HepG2 (cell line): ENCODE results near the gene TEKT2. TPM values are rescaled to one million over a fixed set of nuclear protein-coding genes. Genes with fewer than 3 reads are reported as not detected.

Experiments used
- ATAC-seq: fragments of 200-7000 bp; cut with Tn5 transposase; 3 replicates; pipeline ENCODE4 v1.9.1; 2020; ENCODE audit warnings: mild to moderate bottlenecking, moderate library complexity
- BruUV-seq: library from RNA; stranded (reverse); fragments of 400-500 nt; replicated peaks from 2 replicates; lab custom pipeline; 2021; lab: Mats Ljungman, UMichigan
- CTCF ChIA-PET: fragments of 300-600 bp; formaldehyde crosslinking; extraction: SDS; loops from one replicate; lab custom pipeline; 2021; ENCODE audit warnings: low total read pairs, inconsistent platforms, low intra/inter-chr PET ratio; lab: Yijun Ruan, JAX
- POLR2A ChIA-PET: fragments of 350-600 bp; sonication (Branson Sonifier 250); formaldehyde crosslinking; loops from one replicate; lab custom pipeline; 2020; ENCODE audit warnings: antibody characterized with exemption, inconsistent platforms; lab: Yijun Ruan, JAX
- DNase-seq: peaks from one replicate; pipeline ENCODE4 v3.0.0-alpha.2; 2015; ENCODE audit warnings: low spot score
- FAIRE-seq: peaks from 3 replicates; lab custom pipeline; 2011; peaks lifted over from hg19 to GRCh38; lab: Jason Lieb, UNC
- H2AFZ ChIP-seq: one replicate; pipeline ENCODE4 v1.6.1; 2011; ENCODE audit warnings: low read length, inconsistent platforms
- H3K27ac ChIP-seq: fragments of 300-600 bp; 3 replicates; pipeline ENCODE4 v1.8.0; 2011; ENCODE audit warnings: mixed run types, mild to moderate bottlenecking, mixed read lengths, low read length, inconsistent platforms; ENCODE audit not compliant: insufficient read depth; ENCODE audit errors: extremely low read length
- H3K27me3 ChIP-seq, 2 experiments: fragments of 200-600 bp in 1 of 2; 2 replicates in 1 of 2; 3 replicates in 1 of 2; pipeline versions ENCODE4 v1.6.0 to v1.8.0; 2011; ENCODE audit warnings: low read length in 2 of 2, mild to moderate bottlenecking in 2 of 2, moderate library complexity in 2 of 2, inconsistent platforms in 1 of 2; ENCODE audit not compliant: insufficient read depth in 2 of 2, control insufficient read depth in 1 of 2
- H3K36me3 ChIP-seq, 2 experiments: fragments of 200-600 bp in 1 of 2; replicated peaks in 1 of 2; 2 replicates in 1 of 2; 3 replicates in 1 of 2; pipeline versions ENCODE4 v1.5.1 to v1.8.0; 2011; ENCODE audit warnings: low read length in 2 of 2, inconsistent platforms in 1 of 2; ENCODE audit not compliant: insufficient read depth in 2 of 2, control insufficient read depth in 1 of 2
- H3K4me1 ChIP-seq: 2 replicates; pipeline ENCODE4 v1.5.1; 2012; ENCODE audit warnings: low read length, inconsistent platforms; ENCODE audit not compliant: insufficient read depth
- H3K4me2 ChIP-seq: 2 replicates; pipeline ENCODE4 v1.6.0; 2011; ENCODE audit warnings: low read depth, low read length, inconsistent platforms
- H3K4me3 ChIP-seq, 3 experiments: fragments of 200-600 bp in 1 of 3; sonication (generic), shearing (Covaris generic) in 1 of 3; replicated peaks in 1 of 3; 2 replicates each; pipeline ENCODE4 v1.5.1; 2011 to 2016; ENCODE audit warnings: low read length in 3 of 3, inconsistent platforms in 2 of 3, low read depth in 2 of 3, mild to moderate bottlenecking in 2 of 3, control low read depth in 1 of 3, mixed read lengths in 1 of 3; ENCODE audit not compliant: insufficient read depth in 1 of 3
- H3K79me2 ChIP-seq: one replicate; pipeline ENCODE4 v1.6.1; 2011; ENCODE audit warnings: low read length, inconsistent platforms; ENCODE audit not compliant: insufficient read depth
- H3K9ac ChIP-seq: 2 replicates; pipeline ENCODE4 v1.6.0; 2011; ENCODE audit warnings: mild to moderate bottlenecking, low read depth, low read length, inconsistent platforms; ENCODE audit not compliant: insufficient read depth
- H3K9me3 ChIP-seq: 2 replicates; pipeline ENCODE4 v1.5.1; 2012; ENCODE audit warnings: mild to moderate bottlenecking, low read length
- H4K20me1 ChIP-seq: 2 replicates; pipeline ENCODE4 v1.6.0; 2011; ENCODE audit warnings: inconsistent platforms, mild to moderate bottlenecking, low read length, moderate library complexity; ENCODE audit not compliant: insufficient read depth
- AKAP8 ChIP-seq: sonication (generic); formaldehyde crosslinking; IDR thresholded peaks from 2 replicates; pipeline ENCODE4 v1.5.1; 2020; ENCODE audit warnings: mild to moderate bottlenecking, missing genetic modification reagents
- GABPA ChIP-seq, 2 experiments: IDR thresholded peaks; 2 replicates each; pipeline ENCODE4 v1.6.1; 2011 to 2016; ENCODE audit warnings: low read depth in 2 of 2, low read length in 1 of 2, missing biosample characterization in 1 of 2, missing genetic modification characterization in 1 of 2
- HNRNPLL ChIP-seq: fragments of 200-400 bp; formaldehyde crosslinking; IDR thresholded peaks from 2 replicates; pipeline ENCODE4 v1.6.1; 2017; ENCODE audit warnings: mild to moderate bottlenecking, low read depth, low read length; ENCODE audit not compliant: poor library complexity, severe bottlenecking
- PHF20 ChIP-seq: sonication (generic); formaldehyde crosslinking; IDR thresholded peaks from 2 replicates; pipeline ENCODE4 v1.5.0; 2020; ENCODE audit warnings: mild to moderate bottlenecking, missing genetic modification reagents
- RARA ChIP-seq: IDR thresholded peaks from 2 replicates; pipeline ENCODE4 v1.6.1; 2016; ENCODE audit warnings: missing genetic modification reagents, missing compliant biosample characterization
- RERE ChIP-seq: IDR thresholded peaks from 2 replicates; pipeline ENCODE4 v1.6.1; 2016; ENCODE audit warnings: low read depth, missing genetic modification reagents, missing compliant biosample characterization
- ZNF234 ChIP-seq: sonication (generic); formaldehyde crosslinking; conservative IDR thresholded peaks from 2 replicates; pipeline ENCODE4 v1.5.1; 2020; ENCODE audit warnings: mild to moderate bottlenecking, missing genetic modification reagents
- ZNF34 ChIP-seq: sonication (generic); formaldehyde crosslinking; IDR thresholded peaks from 2 replicates; pipeline ENCODE4 v1.4.0; 2020; ENCODE audit warnings: mild to moderate bottlenecking, missing genetic modification reagents, borderline replicate concordance
- ZNF652 ChIP-seq: IDR thresholded peaks from 2 replicates; pipeline ENCODE4 v1.6.1; 2016; ENCODE audit warnings: low read depth, borderline replicate concordance
- WGBS: methylation state at CpG from one replicate; pipeline ENCODE4 v1.1.6; 2017; ENCODE audit warnings: low lambda C conversion rate; 5-methylcytosine and 5-hydroxymethylcytosine counted together
- in situ Hi-C: cut with HindIII; loops from 2 replicates; pipeline ENCODE4 v1.10.0; 2017; ENCODE audit warnings: low pct_unique_long_range_greater_than_20kb; ENCODE audit not compliant: extremely low pct_ligation_motif_present
- intact Hi-C: fragments of 100-400 bp; cut with micrococcal nuclease; formaldehyde crosslinking; loops from one replicate; pipeline ENCODE4 v1.10.0; 2022; ENCODE audit not compliant: unreplicated experiment
- polyA plus RNA-seq, 8 experiments: library from polyadenylated mRNA; depleted of rRNA in 3 of 8; stranded (reverse) in 7 of 8; unstranded in 1 of 8; fragments of >200 nt; fragmentation: Illumina TruSeq in 4 of 8; extraction: Trizol in 4 of 8; gene quantifications; 2 replicates each; pipeline versions ENCODE4 v1.2.1 to v1.2.3, GENCODE V29; 2011 to 2016; ENCODE audit warnings: low read depth in 4 of 8, missing spikeins in 1 of 8, mixed read lengths in 1 of 8; ENCODE audit not compliant: insufficient read depth in 1 of 8
- total RNA-seq, 5 experiments: library from RNA; depleted of rRNA; stranded (reverse); fragments of >200 nt; fragmentation: Illumina TruSeq; extraction: Trizol; gene quantifications; 2 replicates each; pipeline ENCODE4 v1.2.3, GENCODE V29; 2016; ENCODE audit warnings: low read depth in 1 of 5

TEKT2 gene
- total and polyA plus RNA-seq, 2 of the 13 experiments (the other 11 are each of a cell fraction or from before 2014, with no cell fraction given), result 0.31 to 0.38 TPM

- H3K79me2 ChIP-seq, result no peaks in the 10 kb centered on the region
- no peaks in the 10 kb centered on the region for H3K9me3 ChIP-seq
- H3K36me3 ChIP-seq, result peaks cover 11 to 21% of the 10 kb centered on the region in 2 experiments
- no peak overlapping the region for H2AFZ ChIP-seq
- H3K27ac ChIP-seq, result no peak overlapping the region
- peak overlapping the region; percentile 69 for H3K4me2 ChIP-seq
- ATAC-seq (peak; percentile 3; the same call in 1 of the 3 replicates), FAIRE-seq (no peak), DNase-seq (no peak)
- H3K27me3 ChIP-seq, result no peaks in the 10 kb centered on the region
- H3K4me3 ChIP-seq, result peak overlapping the region in 2 of 3 experiments; percentile 42 to 60; a peak in 3 of 6 replicates
- TF ChIP-seq ZNF34 (CRISPR knock-in tag), result 0 out of 2 replicates have a peak, but pooled peaks have one; percentile 1
- no peak for TF ChIP-seq RARA (CRISPR knock-in tag)
- no peak for TF ChIP-seq ZNF234 (CRISPR knock-in tag)
- TF ChIP-seq GABPA (IDR thresholded peaks at IDR 0.05; ENCODE audit: low read depth, low read length), result no peak
- no peak for TF ChIP-seq GABPA (CRISPR knock-in tag; IDR thresholded peaks at IDR 0.05; ENCODE audit: low read depth)
- TF ChIP-seq PHF20 (CRISPR knock-in tag), result no peak
- peak; percentile 4 for TF ChIP-seq HNRNPLL
- TF ChIP-seq RERE (CRISPR knock-in tag), result no peak
- no peak for TF ChIP-seq AKAP8
- TF ChIP-seq ZNF652 (CRISPR knock-in tag), result no peak
- BruUV-seq, result no TSS peak
- H3K4me1 ChIP-seq, result peaks cover 29% of the 10 kb centered on the region; the same call in 1 of the 2 replicates
- ChIA-PET POLR2A (no interaction called here), CTCF (interaction anchor here (0.6 to 5.0 kb wide), 5 partner anchors 35 to 186 kb away, joined by 3 to 104 read pairs (median 3); no protein-coding TSS in a partner anchor)
- in situ Hi-C loops, result loop anchor here (5.0 kb wide), 1 partner anchor 33 kb away; no protein-coding TSS in a partner anchor
- 0% methylated on average over 1 of the region's 13 CpGs for WGBS
- H4K20me1 ChIP-seq, result no peaks in the 10 kb centered on the region
- peak overlapping the region; percentile 63; the same call in 1 of the 2 replicates for H3K9ac ChIP-seq
- intact Hi-C loops, result loop anchor here (1.0 to 5.0 kb wide), 2 partner anchors 35 to 188 kb away; no protein-coding TSS in a partner anchor
Observed at GRCh38 chr1:36098650-36099365, 14.9 kb downstream of the TEKT2 start.
